MM.1S (cell line): ENCODE results near the gene SLC8B1.

ENCODE experiments used
- DNase-seq: peaks from one replicate; pipeline ENCODE4 v3.0.0-alpha.2; 2015
- H2AFZ ChIP-seq: fragments of 300-600 bp; sonication (generic); 2 replicates; pipeline ENCODE4 v1.6.0; 2016; ENCODE audit warnings: antibody characterized with exemption, low read length
- H3F3A ChIP-seq: fragments of 300-600 bp; sonication (generic); 2 replicates; pipeline ENCODE4 v1.6.1; 2016; ENCODE audit warnings: mild to moderate bottlenecking, antibody characterized with exemption, low read length, moderate library complexity, mixed read lengths; ENCODE audit not compliant: insufficient read depth
- H3K27ac ChIP-seq: fragments of 300-600 bp; sonication (generic); 2 replicates; pipeline ENCODE4 v1.5.1; 2016; ENCODE audit warnings: mild to moderate bottlenecking, low read length
- H3K27me3 ChIP-seq: fragments of 300-600 bp; sonication (generic); replicated peaks from 2 replicates; pipeline ENCODE4 v1.6.0; 2016; ENCODE audit warnings: low read length; ENCODE audit not compliant: insufficient read depth
- H3K36me3 ChIP-seq: fragments of 300-600 bp; sonication (generic); replicated peaks from 2 replicates; pipeline ENCODE4 v1.6.1; 2016; ENCODE audit warnings: mild to moderate bottlenecking, low read length, mixed read lengths; ENCODE audit not compliant: insufficient read depth
- H3K4me1 ChIP-seq: fragments of 300-600 bp; sonication (generic); 2 replicates; pipeline ENCODE4 v1.6.1; 2016; ENCODE audit warnings: low read length, mixed read lengths
- H3K4me2 ChIP-seq: fragments of 300-600 bp; sonication (generic); 2 replicates; pipeline ENCODE4 v1.6.0; 2016; ENCODE audit warnings: low read depth, low read length
- H3K4me3 ChIP-seq: fragments of 300-600 bp; sonication (generic); 2 replicates; pipeline ENCODE4 v1.5.1; 2016; ENCODE audit warnings: low read length, mixed read lengths
- H3K79me2 ChIP-seq: fragments of 300-600 bp; sonication (generic); 2 replicates; pipeline ENCODE4 v1.6.1; 2016; ENCODE audit warnings: mixed run types, low read length, mixed read lengths
- H3K9ac ChIP-seq: fragments of 300-600 bp; sonication (generic); 2 replicates; pipeline ENCODE4 v1.6.1; 2016; ENCODE audit warnings: low read length, mixed read lengths
- H3K9me2 ChIP-seq: fragments of 300-600 bp; sonication (generic); replicated peaks from 2 replicates; pipeline ENCODE4 v1.6.1; 2016; ENCODE audit warnings: mild to moderate bottlenecking, low read length, mixed read lengths; ENCODE audit not compliant: insufficient read depth
- H3K9me3 ChIP-seq: fragments of 300-600 bp; sonication (generic); replicated peaks from 2 replicates; pipeline ENCODE4 v1.6.1; 2016; ENCODE audit warnings: mild to moderate bottlenecking, low read length, mixed read lengths; ENCODE audit not compliant: insufficient read depth
- H4K20me1 ChIP-seq: fragments of 300-600 bp; sonication (generic); 2 replicates; pipeline ENCODE4 v1.6.1; 2016; ENCODE audit warnings: mild to moderate bottlenecking, low read length, moderate library complexity, mixed read lengths; ENCODE audit not compliant: insufficient read depth
- CTCF ChIP-seq: fragments of 300-600 bp; sonication (generic); IDR thresholded peaks from 2 replicates; pipeline ENCODE4 v1.5.1; 2016; ENCODE audit warnings: antibody characterized with exemption, low read length, mixed read lengths
- EZH2 ChIP-seq: fragments of 300-600 bp; sonication (generic); optimal IDR thresholded peaks from 2 replicates; pipeline ENCODE3; 2017; ENCODE audit warnings: low read depth, mild to moderate bottlenecking, antibody characterized with exemption, low read length, mixed read lengths
- EZH2phosphoT487 ChIP-seq: fragments of 300-600 bp; sonication (generic); IDR thresholded peaks from 2 replicates; pipeline ENCODE4 v1.6.1; 2018; ENCODE audit warnings: antibody characterized with exemption, low read length

The SLC8B1 gene

GRCh38 chr12:113257564-113257963 is 77.3 kb downstream of the SLC8B1 start:
- no peak overlapping the region for H3K4me2 ChIP-seq
- no peaks in the 10 kb centered on the region for H3K36me3 ChIP-seq
- no peak overlapping the region for H3K9ac ChIP-seq
- no peaks in the 10 kb centered on the region for H3K9me2 ChIP-seq
- H3K27me3 ChIP-seq, result no peaks in the 10 kb centered on the region
- no peaks in the 10 kb centered on the region for H3F3A ChIP-seq
- H2AFZ ChIP-seq, result no peak overlapping the region
- no peaks in the 10 kb centered on the region for H3K9me3 ChIP-seq
- TF ChIP-seq EZH2phosphoT487, result no peak
- TF ChIP-seq EZH2, result no peak
- TF ChIP-seq CTCF, result no peak
- H4K20me1 ChIP-seq, result no peaks in the 10 kb centered on the region
- H3K4me1 ChIP-seq, result no peaks in the 10 kb centered on the region
- H3K79me2 ChIP-seq, result no peaks in the 10 kb centered on the region
- no peak overlapping the region for H3K4me3 ChIP-seq
- DNase-seq, result no peak
- no peak overlapping the region for H3K27ac ChIP-seq

- TF ChIP-seq CTCF (no peak), EZH2phosphoT487 (no peak), EZH2 (no peak)
- no peak overlapping the region for H3K4me3 ChIP-seq
- H3K4me2 ChIP-seq, result no peak overlapping the region
- H3K36me3 ChIP-seq, result no peaks in the 10 kb centered on the region
- H3K27ac ChIP-seq, result no peak overlapping the region
- no peak for DNase-seq
- H2AFZ ChIP-seq, result no peak overlapping the region
- no peaks in the 10 kb centered on the region for H4K20me1 ChIP-seq
- H3F3A ChIP-seq, result no peaks in the 10 kb centered on the region
- no peaks in the 10 kb centered on the region for H3K9me2 ChIP-seq
- H3K27me3 ChIP-seq, result no peaks in the 10 kb centered on the region
- H3K9ac ChIP-seq, result no peak overlapping the region
- no peaks in the 10 kb centered on the region for H3K9me3 ChIP-seq
- no peaks in the 10 kb centered on the region for H3K4me1 ChIP-seq
- H3K79me2 ChIP-seq, result no peaks in the 10 kb centered on the region
Measured at GRCh38 chr12:113254298-113254697, 80.6 kb downstream of the SLC8B1 start.

GRCh38 chr12:113253532-113254285 is 81.2 kb downstream of the SLC8B1 start:
- no peak for DNase-seq
- H2AFZ ChIP-seq, result no peak overlapping the region
- TF ChIP-seq CTCF, result no peak
- TF ChIP-seq EZH2, result no peak
- no peak for TF ChIP-seq EZH2phosphoT487
- no peaks in the 10 kb centered on the region for H4K20me1 ChIP-seq
- H3K4me2 ChIP-seq, result no peak overlapping the region
- no peaks in the 10 kb centered on the region for H3K9me3 ChIP-seq
- no peak overlapping the region for H3K4me3 ChIP-seq
- no peaks in the 10 kb centered on the region for H3K27me3 ChIP-seq
- H3K36me3 ChIP-seq, result no peaks in the 10 kb centered on the region
- H3K9me2 ChIP-seq, result no peaks in the 10 kb centered on the region
- no peaks in the 10 kb centered on the region for H3F3A ChIP-seq
- H3K4me1 ChIP-seq, result no peaks in the 10 kb centered on the region
- no peak overlapping the region for H3K9ac ChIP-seq
- no peaks in the 10 kb centered on the region for H3K79me2 ChIP-seq
- H3K27ac ChIP-seq, result no peak overlapping the region
